T1000 (cell line): Measurements from ENCODE around the gene C5orf22.
"Not testable (repeated sequence)": the region's sequence is repeated elsewhere in the genome, so short reads cannot be mapped to it uniquely, and the experiment has no call there.

ENCODE experiments used
- DNase-seq: peaks from one replicate; lab custom pipeline; 2025; ENCODE audit warnings: mixed read lengths; lab: John Stamatoyannopoulos, UW

C5orf22 gene

DNA sequence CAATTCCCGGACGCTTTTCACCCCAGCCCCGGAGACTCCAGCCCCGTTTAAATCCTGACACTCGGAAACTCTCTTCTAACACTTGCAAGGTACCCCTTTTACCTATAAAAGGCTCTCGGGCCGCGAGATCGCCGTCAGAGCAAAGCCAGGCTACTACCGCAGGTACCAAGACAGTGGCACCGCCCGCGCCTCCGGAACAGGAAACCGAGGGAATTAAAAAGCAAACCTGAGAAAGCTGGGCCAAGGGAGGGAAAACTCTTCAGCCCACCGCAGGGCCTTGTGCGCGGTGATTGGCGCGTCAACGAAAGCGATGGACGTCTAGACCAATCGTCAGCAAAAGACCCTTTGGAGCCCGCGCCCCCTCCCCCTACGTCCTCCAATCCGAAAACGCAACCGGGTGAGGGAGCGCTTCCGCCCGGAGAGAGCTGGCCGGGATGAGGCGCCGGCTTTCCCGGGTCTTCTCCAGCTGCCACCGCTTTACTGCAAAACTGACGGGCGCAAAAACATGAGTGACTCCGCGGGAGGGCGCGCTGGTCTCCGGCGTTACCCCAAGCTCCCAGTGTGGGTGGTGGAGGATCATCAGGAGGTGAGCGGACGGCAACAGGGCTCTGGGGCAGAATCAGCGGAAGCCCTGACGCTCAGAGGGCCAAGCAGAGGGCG lies at the start of gene C5orf22, which contains the start of gene DROSHA:
Gene C5orf22 (plus strand): TSS at position 414 of the 660 bp plus-strand sequence. CDS start 92 bp downstream, at position 506.
Gene DROSHA (minus strand): TSS at position 206 of the 660 bp plus-strand sequence. CDS start 3,034 bp downstream, outside the sequence.
- DNase-seq = peak; percentile 97

DNA sequence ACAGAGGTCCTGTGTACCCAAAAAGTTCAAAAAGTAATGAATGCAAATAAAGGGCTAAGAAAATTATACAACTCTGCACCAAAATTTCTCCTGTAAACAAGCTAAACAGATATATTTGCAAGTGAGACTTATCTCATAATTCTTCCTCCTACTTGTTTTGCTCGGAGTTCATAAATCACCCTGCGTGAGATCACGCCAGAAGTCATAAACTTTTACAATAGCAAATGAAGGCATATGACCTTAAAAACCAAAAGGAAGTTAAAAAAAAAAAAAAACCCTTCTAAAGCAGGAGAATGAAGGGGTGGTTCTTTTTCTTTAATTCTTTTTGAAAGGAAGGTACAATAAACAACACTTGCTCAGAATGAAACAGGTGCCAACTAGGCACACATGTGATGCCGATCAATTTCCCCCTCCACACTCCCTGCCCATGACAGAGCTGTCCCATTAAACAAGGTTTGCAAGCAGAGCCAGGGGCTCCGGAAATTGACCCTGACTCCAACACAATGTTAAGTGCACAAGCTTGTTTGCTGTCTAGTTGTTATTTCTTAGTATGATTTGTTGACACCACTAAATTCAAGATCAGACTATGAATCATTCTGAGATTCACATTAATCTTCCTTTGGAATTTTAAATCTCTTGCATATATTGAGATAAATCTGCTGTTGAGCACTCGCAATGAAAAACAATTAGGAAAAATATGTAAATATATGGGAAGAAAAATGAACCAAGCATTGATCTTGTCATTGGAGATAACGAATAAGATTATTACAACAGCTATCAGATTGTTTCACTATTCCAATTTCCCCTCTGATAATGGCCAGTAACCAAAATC lies 46.5 kb upstream of the C5orf22 start:
- no peak for DNase-seq

DNA sequence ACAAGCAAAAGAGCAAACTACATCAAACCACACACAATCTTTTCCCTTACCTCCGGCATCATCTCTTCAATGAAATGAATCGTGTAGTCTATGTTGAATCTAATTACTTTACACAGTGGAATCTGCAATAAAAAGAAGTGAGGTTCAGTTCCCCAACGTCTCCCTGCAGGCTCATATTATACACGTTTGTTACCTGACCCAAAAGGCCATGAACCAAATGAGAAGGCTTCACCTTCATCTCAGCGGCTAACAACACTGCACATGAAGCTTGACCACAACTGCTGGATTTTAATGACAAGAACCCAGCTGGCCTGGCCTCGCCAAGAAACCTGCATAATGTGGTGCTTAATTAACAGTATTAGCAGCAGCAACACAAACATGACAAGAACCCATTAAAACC lies 45.7 kb upstream of the C5orf22 start:
- DNase-seq = no peak

DNA sequence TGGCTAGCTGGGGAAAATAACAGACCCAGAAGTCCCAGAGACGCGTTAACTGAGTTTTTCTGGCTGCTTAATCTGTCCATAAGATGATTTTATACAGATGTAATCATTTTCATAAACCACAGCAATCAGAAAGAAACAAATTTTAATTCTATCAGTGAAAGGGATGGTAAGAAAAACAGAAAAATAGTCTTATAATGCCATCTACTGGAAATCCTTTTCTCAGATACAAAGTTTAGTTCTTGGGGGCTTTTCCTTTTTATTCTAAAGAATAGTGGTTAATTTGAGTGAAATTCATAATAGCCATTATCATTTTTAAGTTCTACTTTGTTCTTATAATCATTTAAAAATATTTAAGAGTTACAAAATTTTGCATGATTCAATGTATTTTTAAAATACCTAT lies 44.6 kb upstream of the C5orf22 start:
- no peak for DNase-seq

DNA sequence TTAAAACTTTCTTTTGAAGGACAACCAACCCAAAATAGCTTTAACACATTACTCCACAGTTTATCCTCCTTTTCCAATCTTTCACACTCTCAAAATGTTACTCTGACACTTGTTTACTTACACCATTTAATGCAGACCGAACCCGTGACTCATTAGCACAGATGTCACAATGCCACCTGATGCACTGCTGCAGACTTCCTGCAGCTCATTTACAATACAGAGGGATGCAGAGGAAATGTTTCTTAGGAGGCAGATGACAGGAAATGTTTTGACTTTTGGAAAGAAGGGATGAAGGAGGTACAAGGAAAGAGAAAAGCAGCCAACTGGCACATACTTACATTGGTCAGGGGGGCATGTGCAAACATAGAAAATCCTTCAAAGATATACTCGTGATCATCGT lies 39.2 kb upstream of the C5orf22 start:
- DNase-seq = no peak

DNA sequence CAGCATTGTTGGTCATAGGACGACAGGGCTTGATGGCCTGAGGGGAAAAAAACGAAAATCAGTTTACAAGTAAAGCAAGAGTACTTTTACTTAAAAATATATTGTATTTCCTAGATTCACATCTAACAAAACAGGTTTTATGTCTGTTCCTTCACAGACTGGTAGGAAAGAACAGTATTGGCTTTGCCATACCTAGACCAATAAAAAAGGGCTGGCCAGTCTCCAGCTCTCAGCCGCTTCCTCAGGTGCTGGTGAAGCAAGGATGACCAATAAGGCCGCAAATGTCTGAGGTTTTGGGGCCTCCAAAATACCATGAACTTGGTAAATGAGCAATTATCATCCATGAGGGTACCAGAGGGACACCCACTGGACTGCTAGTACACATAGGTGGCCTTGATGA lies 36.8 kb upstream of the C5orf22 start:
- no peak for DNase-seq

DNA sequence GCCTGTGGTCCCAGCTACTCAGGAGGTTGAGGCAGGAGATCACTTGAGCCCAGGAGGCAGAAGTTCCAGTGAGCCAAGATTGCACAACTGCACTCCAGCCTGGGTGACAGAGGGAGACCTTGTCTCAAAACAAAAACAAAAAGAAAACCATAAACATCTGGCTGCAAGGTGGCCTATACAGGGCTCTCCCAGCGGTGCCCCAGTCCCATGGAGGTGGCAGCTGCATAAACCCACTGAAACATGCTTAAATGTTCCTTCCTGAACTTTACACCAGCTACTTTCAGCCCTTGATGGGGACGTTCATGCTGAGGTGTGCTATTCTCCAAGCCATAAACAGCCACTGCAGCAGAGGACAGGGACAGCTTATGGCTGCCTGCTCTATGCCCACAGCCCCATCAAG lies 35.8 kb upstream of the C5orf22 start:
- DNase-seq = no peak

DNA sequence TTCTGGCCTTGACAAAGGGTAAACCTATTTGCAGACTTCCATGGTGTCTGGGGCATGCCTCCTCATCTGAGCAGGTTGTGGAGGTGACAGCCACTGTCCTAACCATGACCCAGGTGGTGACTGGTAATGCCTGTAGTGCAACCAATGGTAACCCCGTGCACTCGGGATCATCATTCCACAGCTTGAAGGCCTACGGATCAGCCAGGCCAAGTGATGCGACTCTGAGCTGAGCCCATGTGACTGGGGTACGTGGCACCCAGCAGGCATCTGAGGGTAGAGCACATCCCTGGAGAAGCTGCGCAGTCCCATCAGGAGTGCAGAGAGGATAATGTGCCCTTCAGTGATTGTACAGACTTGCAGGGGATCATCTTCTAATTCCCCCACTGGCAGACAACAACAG lies 35.2 kb upstream of the C5orf22 start:
- no peak for DNase-seq

DNA sequence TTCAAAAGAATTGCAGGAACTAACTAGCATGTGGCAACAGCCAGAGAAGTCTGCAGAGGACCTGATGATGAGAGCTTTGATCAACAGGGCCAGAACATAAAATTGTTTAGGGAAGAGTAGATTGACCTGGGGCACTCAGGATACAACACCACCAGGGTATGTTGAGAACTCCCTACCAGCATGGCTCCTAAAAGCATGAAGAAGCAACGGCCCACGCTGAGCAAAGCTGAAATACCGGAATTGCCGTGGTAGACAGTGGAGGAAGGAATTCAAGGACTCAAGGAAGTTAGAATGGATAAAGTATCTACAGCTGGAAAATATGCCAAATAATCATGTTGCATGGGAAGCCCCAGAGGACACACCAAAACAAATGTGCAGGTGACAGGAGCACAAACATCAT lies 31.8 kb upstream of the C5orf22 start:
- DNase-seq = no peak

DNA sequence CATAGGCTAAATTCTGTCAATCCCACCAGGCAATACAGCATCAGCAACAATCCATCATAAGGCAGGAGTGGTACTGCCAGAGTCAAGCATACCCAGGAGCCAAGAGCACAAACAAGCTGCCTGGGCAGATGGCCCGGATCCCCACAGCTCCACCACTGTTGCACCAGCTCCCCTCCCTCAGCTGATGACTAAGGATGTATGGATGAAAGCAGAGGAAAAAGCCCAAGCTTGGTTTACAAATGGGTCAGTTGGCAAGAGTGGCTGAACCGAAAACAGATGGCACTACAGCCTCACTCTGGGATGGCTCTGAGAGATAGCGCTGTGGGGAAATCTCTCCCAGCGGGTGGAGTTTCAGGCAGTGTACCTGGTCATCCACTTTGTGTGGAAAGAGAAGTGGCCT lies 29.6 kb upstream of the C5orf22 start:
- DNase-seq = no peak

DNA sequence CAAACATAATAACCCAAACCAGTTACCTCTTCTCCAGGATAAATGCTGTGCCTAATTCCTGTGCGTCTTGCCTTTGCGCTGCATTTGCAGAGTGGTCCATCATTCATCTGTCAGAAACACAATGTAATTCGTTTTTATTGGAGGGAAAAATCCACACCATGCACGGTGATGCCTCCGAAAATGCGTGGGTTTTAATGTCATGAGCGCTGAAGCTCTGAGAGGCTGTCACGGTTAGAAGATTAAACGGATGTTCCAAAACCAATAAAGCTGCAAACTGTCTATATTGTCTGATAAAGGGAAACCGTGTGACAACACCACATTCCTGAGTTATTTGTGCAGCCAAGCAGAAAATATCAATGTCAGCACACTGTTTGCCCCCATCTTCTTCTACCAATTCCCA lies 27.6 kb upstream of the C5orf22 start:
- DNase-seq = no peak

DNA sequence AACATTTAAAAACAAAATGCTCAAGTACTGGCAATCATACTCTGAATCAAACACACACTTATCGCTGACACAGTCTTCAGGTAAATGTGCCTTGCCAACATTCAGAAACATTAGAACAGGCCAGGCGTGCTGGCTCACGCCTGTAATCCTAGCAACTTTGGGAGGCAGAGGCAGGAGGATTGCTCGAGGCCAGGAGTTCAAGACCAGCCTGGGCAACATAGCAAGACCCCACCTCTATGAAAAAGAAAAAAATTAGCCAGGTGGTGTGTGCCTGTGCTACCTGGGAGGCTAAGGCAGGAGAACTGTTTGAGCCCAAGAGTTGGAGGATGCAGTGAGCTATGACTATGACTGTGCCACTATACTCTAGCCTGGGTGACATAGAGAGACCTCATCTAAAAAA lies 20.8 kb upstream of the C5orf22 start:
- no peak for DNase-seq

DNA sequence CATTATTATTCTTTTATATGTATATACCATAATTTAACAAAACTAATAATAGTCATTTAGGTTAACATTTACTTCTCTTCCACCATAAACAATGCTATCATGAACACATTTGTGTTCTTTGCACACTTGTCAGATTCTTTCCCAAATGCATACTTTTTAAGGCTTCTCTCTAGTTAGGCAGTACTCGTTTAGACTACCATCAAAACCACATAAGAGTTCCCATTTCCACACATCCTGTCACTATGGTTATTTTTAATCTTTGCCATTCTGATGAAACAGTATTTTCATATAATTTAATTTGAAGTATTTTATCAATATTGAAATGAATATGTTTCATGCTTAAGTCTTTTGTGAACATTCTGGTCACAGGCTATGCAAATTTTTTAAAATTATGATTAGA lies 15.3 kb upstream of the C5orf22 start:
- DNase-seq = no peak

DNA sequence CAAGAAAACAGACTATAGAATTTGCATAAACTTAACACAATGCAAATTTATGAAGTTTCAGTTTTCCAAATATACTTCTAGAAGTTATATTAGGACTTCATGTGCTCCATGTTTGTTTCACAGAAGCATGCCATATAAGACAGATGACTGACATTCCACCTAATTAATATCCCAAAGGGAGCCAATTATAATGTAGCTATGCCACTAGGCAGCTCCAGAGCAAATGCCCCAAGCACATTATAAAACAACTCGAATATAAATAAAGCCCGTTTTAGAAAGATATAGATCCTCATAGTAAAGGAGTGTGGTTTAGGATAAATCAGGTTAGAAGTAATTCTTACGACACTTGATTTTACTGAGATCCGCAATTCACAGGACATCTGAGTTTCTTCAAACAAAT lies 9.1 kb upstream of the C5orf22 start:
- DNase-seq = no peak

DNA sequence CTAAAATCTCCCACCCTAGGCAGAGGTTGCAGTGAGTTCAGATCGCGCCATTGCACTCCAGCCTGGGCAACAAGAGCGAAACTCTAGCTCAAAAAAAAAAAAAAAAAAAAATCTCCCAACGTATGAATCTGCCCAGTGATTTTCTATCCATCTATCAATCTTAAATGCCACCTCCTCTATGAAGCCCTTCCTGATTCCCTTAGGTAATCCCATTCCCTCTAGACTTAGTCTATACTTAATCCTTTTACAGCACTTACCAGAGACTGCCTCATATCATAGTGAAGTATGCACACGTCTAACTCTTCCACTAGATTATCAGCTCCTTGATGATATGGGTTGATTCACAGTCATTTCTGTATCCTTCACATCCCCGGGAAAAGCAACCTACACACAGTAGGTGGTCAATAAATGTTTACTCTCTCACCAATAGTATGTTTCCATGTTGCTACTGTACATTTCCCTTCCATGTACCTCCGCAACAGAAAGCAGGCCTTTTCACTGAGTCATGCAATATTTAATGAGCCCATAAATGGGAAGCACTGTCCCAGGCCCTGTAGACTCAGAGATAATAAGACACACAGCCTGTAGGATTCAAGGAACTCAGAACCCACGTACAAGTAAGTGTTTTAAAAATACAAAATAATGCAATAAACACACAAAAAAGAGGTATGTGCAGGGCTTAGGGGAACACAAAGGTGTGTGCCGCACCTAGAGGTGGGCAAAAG lies 1.4 kb upstream of the C5orf22 start:
- DNase-seq = no peak

DNA sequence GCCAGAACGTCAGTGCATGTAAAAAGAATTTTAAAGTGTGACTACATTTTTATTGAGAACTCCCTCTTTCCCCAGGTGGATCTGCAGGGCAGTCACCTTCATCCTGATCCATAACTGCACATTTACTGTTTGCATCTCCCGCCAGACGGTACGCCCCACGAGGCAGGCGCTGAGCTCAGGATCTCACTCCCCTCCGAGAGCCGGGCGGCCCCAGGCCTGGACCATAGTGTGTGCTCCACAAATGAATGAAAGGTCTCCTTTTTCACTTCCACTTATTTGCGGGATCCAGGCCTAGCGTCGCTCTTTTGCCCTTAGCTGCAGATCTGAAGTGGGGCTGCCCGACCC lies 586 bp upstream of the C5orf22 start:
- DNase-seq = no peak

DNA sequence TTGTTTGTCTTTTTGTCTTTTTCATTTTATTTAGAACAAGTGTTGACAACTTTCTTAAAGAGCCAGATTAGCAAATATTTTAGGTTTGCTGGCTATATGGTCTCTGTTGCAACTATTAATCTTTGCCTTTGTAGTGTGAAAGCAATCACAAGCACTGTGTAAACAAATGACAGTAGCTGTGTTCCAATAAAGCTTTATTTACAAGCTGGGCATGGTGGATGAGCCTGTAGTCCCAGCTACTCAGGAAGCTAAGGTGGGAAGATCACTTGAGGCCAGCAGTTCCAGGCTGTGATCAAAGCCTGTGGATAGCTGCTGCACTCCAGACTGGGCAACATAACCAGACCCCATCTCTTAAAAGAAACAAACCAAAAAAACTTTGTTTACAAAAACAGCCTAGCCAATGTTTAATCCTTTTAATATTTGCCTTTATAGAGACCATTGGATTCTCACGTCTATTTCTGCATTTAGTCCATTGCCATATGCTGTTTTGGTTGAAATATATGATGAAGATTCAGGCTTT lies 2.5 kb downstream of the C5orf22 start:
- no peak for DNase-seq

DNA sequence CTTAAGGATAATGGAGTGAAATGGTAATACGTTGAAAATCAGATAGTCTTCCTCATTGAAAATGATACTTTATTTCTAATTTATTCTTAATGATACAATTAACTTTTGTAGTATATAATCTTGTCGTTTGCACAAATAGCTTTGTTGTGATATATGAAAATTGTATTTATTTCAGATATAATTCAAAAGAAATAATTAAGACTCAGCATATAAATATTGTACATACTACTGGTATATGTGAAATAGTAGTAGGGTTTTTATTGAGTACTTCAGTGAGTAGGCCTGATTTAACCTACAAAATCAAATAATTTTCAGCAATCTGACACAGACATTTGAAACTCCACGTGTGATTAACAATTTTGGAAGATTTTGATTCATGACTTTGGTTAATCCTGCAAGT lies 4.8 kb downstream of the C5orf22 start:
- DNase-seq = no peak

DNA sequence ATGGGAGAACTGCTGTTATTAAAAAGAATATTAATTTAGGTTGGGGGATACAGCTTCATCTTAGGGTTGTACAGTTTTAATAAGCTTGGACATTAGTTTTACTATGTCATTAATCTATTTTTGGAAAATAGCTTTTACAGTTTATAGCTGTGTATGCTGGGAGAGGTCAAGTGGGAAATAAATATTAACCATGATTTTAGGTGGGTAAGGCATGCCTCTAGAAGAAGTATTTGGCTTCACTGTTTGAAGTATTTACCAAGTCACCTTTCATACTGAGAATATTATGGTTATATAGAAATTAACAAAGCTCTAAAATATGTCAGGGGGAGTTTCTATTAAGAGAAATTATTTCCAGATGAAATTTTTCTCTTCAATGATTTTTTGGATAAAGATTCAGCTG lies 5.2 kb downstream of the C5orf22 start:
- no peak for DNase-seq

DNA sequence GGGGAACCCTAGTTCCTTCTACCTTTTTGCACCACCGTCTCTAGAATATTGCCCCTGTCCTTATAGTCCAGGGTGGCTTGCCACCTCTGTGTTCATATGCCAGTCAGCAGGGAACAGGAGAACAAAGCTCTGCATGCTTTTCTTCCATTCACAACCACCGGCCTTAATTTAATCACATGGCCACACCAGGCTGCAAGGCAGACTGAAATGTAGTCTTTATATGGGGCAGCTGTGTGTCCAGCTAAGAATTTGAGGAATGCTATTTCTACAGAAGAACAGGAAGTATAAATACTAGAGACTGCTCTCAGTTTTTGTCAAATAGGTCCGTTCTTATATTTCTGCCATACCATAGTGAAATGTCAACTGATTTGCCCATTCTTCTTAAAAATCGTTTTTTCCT lies 5.8 kb downstream of the C5orf22 start:
- no peak for DNase-seq

DNA sequence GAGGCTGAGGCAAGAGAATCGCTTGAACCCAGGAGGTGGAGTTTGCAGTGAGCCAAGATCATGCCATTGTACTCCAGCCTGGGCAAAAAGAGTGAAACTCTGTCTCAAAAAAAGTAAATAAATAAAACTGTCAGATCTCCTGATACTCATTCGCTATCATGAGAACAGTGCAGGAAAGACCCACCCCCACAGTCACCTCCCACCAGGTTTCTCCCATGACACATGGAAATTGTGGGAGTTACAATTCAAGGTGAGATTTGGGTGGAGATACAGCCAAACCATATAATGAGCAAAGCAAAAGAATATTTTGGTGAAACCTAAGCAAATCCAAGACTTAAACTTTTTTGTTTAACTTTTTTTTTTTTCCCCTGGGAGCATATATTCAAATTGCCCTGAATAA lies 17.0 kb downstream of the C5orf22 start:
- not testable (repeated sequence) for DNase-seq

DNA sequence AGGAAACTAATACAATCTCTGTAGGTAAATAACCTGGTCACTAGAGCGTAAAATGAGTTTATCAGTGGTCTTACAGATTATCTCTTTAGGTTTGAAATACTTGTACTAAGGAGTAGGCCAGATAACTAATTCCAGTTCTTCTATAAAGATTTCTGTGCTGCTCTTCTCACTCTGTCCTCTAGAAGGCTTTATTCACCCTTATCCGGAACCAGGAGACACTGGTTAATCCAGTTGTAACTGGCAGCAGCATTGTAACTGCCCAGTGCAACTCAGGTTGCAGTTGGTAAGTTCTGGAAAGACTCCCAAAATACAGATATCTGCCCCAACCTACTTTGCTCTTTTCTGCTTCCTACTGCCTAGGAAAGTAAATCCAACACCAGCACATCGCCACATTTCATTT lies 19.8 kb downstream of the C5orf22 start:
- DNase-seq = no peak

DNA sequence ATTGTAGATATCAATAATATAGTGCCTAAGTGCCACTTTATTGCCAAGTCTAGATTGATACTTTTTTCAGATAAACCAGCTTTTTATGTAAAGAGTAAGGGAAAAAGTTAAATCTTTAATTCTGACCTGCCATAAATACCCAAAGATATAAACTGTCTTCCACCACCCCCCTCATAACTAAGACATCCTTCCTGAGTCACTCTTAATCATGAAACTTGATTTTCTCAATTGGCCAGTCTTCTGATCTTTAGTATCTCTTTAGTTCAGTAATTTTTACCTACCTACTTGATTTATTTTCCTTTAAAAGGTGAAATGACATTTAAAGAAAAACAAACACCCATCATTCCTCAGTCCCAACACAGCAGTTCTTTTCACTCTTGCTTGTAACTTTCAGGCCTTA lies 21.8 kb downstream of the C5orf22 start:
- DNase-seq = no peak
